HepG2 (cell line): ENCODE results near the gene LYRM9.
"Not testable (repeated sequence)": the region's sequence is repeated elsewhere in the genome, so short reads cannot be mapped to it uniquely, and the experiment has no call there.

Experiments
- CHCHD3 ChIP-seq: sonication (generic); formaldehyde crosslinking; IDR thresholded peaks from 2 replicates; pipeline ENCODE4 v1.8.0; 2022; ENCODE audit warnings: mild to moderate bottlenecking, missing genetic modification reagents, moderate library complexity
- CHD2 ChIP-seq: IDR thresholded peaks from 2 replicates; pipeline ENCODE4 v1.6.1; 2011; ENCODE audit warnings: low read depth, low read length, improper control_type of control experiment
- FOXA1 ChIP-seq, 2 experiments: fragments of 450-650 bp in 1 of 2; sonication (generic) in 1 of 2; formaldehyde crosslinking in 1 of 2; IDR thresholded peaks; 2 replicates each; pipeline versions ENCODE4 v1.4.0 to v1.6.1; 2016 to 2020; ENCODE audit warnings: missing genetic modification reagents in 1 of 2
- HES4 ChIP-seq: sonication (generic); formaldehyde crosslinking; IDR thresholded peaks from 2 replicates; pipeline ENCODE4 v1.9.0; 2021; ENCODE audit warnings: mild to moderate bottlenecking, missing genetic modification reagents, borderline replicate concordance
- NFIC ChIP-seq: IDR thresholded peaks from 2 replicates; pipeline ENCODE4 v1.6.1; 2012; ENCODE audit warnings: mild to moderate bottlenecking, low read length, inconsistent platforms
- POLR2A ChIP-seq, 2 experiments: IDR thresholded peaks; 2 replicates each; pipeline ENCODE4 v1.6.1; 2011; ENCODE audit warnings: low read depth in 2 of 2, low read length in 2 of 2, mild to moderate bottlenecking in 1 of 2, moderate library complexity in 1 of 2; ENCODE audit not compliant: insufficient read depth in 1 of 2
- TOPORS ChIP-seq: sonication (generic); formaldehyde crosslinking; IDR thresholded peaks from 2 replicates; pipeline ENCODE4 v1.8.0; 2023; ENCODE audit warnings: mild to moderate bottlenecking, missing genetic modification reagents
- USF2 ChIP-seq, 2 experiments: sonication (generic) in 1 of 2; formaldehyde crosslinking in 1 of 2; IDR thresholded peaks; 2 replicates each; pipeline versions ENCODE4 v1.5.1 to v1.6.1; 2011 to 2020; ENCODE audit warnings: borderline replicate concordance in 1 of 2, low read depth in 1 of 2, low read length in 1 of 2, mild to moderate bottlenecking in 1 of 2, missing genetic modification reagents in 1 of 2, moderate library complexity in 1 of 2
- ZBTB10 ChIP-seq: sonication (generic); formaldehyde crosslinking; IDR thresholded peaks from 2 replicates; pipeline ENCODE4 v1.4.0; 2020; ENCODE audit warnings: missing genetic modification reagents, borderline replicate concordance
- ZNF724P ChIP-seq: sonication (generic); formaldehyde crosslinking; IDR thresholded peaks from 2 replicates; pipeline ENCODE4 v1.8.0; 2022; ENCODE audit warnings: missing genetic modification reagents, borderline replicate concordance
- TF ChIP-seq, protein P1 (sequence below): sonication (generic); formaldehyde crosslinking; IDR thresholded peaks from 2 replicates; pipeline ENCODE4 v1.5.0; 2020; ENCODE audit warnings: mild to moderate bottlenecking, missing genetic modification reagents, moderate library complexity
- TF ChIP-seq, protein P2 (sequence below): IDR thresholded peaks from 2 replicates; pipeline ENCODE4 v1.6.1; 2016; ENCODE audit warnings: missing biosample characterization, missing genetic modification reagents, low read depth

- not testable (repeated sequence) for TF ChIP-seq CHD2; ZBTB10 (CRISPR knock-in tag); CHCHD3 (CRISPR knock-in tag); FOXA1 (IDR thresholded peaks at IDR 0.05); FOXA1 (CRISPR knock-in tag; IDR thresholded peaks at IDR 0.05); NFIC; ZNF724P; HES4; TOPORS (CRISPR knock-in tag); USF2 (IDR thresholded peaks at IDR 0.05; ENCODE audit: low read depth, low read length); USF2 (CRISPR knock-in tag; IDR thresholded peaks at IDR 0.05; ENCODE audit: borderline replicate concordance); POLR2A (IDR thresholded peaks at IDR 0.05; ENCODE audit: insufficient read depth in 1 of 2, low read depth in 2 of 2, low read length in 2 of 2)
- TF ChIP-seq, protein P1, sequence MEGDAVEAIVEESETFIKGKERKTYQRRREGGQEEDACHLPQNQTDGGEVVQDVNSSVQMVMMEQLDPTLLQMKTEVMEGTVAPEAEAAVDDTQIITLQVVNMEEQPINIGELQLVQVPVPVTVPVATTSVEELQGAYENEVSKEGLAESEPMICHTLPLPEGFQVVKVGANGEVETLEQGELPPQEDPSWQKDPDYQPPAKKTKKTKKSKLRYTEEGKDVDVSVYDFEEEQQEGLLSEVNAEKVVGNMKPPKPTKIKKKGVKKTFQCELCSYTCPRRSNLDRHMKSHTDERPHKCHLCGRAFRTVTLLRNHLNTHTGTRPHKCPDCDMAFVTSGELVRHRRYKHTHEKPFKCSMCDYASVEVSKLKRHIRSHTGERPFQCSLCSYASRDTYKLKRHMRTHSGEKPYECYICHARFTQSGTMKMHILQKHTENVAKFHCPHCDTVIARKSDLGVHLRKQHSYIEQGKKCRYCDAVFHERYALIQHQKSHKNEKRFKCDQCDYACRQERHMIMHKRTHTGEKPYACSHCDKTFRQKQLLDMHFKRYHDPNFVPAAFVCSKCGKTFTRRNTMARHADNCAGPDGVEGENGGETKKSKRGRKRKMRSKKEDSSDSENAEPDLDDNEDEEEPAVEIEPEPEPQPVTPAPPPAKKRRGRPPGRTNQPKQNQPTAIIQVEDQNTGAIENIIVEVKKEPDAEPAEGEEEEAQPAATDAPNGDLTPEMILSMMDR, result not testable (repeated sequence)
- TF ChIP-seq, protein P2, sequence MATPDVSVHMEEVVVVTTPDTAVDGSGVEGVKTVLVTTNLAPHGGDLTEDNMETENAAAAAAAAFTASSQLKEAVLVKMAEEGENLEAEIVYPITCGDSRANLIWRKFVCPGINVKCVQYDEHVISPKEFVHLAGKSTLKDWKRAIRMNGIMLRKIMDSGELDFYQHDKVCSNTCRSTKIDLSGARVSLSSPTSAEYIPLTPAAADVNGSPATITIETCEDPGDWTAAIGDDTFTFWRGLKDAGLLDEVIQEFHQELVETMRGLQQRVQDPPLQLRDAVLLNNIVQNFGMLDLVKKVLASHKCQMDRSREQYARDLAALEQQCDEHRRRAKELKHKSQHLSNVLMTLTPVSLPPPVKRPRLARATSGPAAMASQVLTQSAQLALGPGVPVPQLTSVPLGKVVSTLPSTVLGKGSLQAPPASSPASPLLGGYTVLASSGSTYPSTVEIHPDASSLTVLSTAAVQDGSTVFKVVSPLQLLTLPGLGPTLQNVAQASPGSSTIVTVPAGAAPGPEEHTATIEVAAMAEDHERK (CRISPR knock-in tag), result not testable (repeated sequence)
These were observed 54.6 kb downstream of the LYRM9 start for GRCh38 chr17:27838607-27839006.
